ENCODE data around the gene IL12RB2. TPM values are rescaled to one million over a fixed set of nuclear protein-coding genes. Genes with fewer than 3 reads are reported as not detected.

The IL12RB2 gene
- total and polyA plus RNA-seq, 10 of the 15 experiments (the other 5 are each of a cell fraction or from before 2014, with no cell fraction given): 0.15 to 1.1 (median 0.54) TPM; not detected in 1

DNA sequence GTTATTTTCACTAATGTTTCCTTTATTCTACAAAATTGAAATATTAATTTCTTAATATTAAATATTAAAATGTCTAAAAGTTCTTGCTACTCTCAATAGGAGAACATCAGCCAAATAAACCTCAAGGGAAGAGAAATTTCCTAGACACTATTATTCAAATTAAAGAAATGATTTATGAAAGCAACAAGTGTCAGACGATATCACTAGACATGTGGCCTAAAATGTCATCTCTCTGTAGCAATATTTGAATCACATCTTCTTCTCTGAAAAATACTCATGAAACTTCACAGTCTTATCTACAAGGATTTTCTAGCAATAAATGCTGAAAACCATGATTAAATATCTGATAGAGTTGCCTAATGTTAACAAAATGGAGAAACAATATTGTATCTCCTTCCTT, 125.1 kb downstream of the IL12RB2 start (continued):
- no peak for TF ChIP-seq GABPA (IDR thresholded peaks at IDR 0.05; ENCODE audit: low read depth)
- no peak for TF ChIP-seq CBX3 (IDR thresholded peaks at IDR 0.05; ENCODE audit: borderline replicate concordance, low read depth)

DNA sequence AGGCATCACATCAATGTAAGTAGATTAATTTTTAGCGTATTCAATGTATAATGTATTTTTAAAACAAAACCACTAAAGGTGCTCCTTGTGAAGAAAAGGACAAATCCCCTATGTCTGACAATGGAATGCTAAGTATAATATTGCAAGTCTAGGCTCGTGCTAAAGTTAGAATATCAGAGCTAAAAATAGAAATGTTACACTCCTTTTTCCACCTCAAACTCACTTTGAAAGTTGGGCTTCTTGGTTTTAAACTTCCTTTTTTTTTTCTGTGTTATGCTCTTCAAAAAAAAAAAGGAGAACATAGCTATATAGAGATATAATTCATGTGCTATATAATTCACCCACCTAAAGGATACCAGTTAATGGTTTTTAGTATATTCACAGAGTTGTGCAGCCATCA, 126.2 kb downstream of the IL12RB2 start:
- peak overlapping the region; percentile 61; the same call in 1 of the 2 replicates for H2AFZ ChIP-seq (ENCODE audit: control insufficient read depth, low read depth, low read length)
- 50% methylated on average over 2 of the region's 2 CpGs for WGBS (ENCODE audit: insufficient coverage, insufficient replicate concordance, low lambda C conversion rate, missing lambda C conversion rate)
- H3K79me2 ChIP-seq (ENCODE audit: control insufficient read depth, insufficient read depth, low read length): peaks cover 14% of the 10 kb centered on the region
- no peak overlapping the region for H3K9ac ChIP-seq (ENCODE audit: control insufficient read depth, insufficient read depth, low read length)
- ATAC-seq (no peak), DNase-seq (ENCODE audit: low read depth, low spot score) (no peak), FAIRE-seq (no peak)
- in situ Hi-C loops (cut with MboI): no loop called here
- ChIA-PET CTCF (interaction anchor here (1.3 kb wide), 1 partner anchor 20 kb away, joined by 3 read pairs; no protein-coding TSS in a partner anchor), RAD21 (ENCODE audit: unreplicated experiment) (interaction anchor here (0.6 kb wide), 1 partner anchor 257 kb away, joined by 3 read pairs; no protein-coding TSS in a partner anchor), POLR2A (interaction anchor here (0.6 to 1.1 kb wide), 3 partner anchors 147 to 347 kb away, joined by 3 read pairs; no protein-coding TSS in a partner anchor), SMC1A (ENCODE audit: uncharacterized antibody, unreplicated experiment) (no interaction called here)
- peak overlapping the region; percentile 15; the same call in 1 of the 2 replicates for H3K4me2 ChIP-seq (ENCODE audit: control insufficient read depth, insufficient read depth)
- H3K36me3 ChIP-seq (ENCODE audit: control insufficient read depth in 2 of 2, insufficient read depth in 2 of 2, low read length in 1 of 2): no peaks in the 10 kb centered on the region
- H4K20me1 ChIP-seq (ENCODE audit: control insufficient read depth, insufficient read depth): no peaks in the 10 kb centered on the region
- H3K27me3 ChIP-seq (replicated peaks in 1 of 2; ENCODE audit: control insufficient read depth in 2 of 2, insufficient read depth in 2 of 2, low read length in 1 of 2): no peaks in the 10 kb centered on the region
- H3K4me1 ChIP-seq (ENCODE audit: control insufficient read depth, insufficient read depth, low read length): peaks cover 15% of the 10 kb centered on the region
- TF ChIP-seq ZNF384 (IDR thresholded peaks at IDR 0.05; ENCODE audit: borderline replicate concordance, low read depth, low read length) (peak; percentile 43; the same call in 1 of the 2 replicates), MEF2A (IDR thresholded peaks at IDR 0.05; ENCODE audit: insufficient read depth, low read depth, low read length) (peak; percentile 74)
- TF ChIP-seq, protein P1, sequence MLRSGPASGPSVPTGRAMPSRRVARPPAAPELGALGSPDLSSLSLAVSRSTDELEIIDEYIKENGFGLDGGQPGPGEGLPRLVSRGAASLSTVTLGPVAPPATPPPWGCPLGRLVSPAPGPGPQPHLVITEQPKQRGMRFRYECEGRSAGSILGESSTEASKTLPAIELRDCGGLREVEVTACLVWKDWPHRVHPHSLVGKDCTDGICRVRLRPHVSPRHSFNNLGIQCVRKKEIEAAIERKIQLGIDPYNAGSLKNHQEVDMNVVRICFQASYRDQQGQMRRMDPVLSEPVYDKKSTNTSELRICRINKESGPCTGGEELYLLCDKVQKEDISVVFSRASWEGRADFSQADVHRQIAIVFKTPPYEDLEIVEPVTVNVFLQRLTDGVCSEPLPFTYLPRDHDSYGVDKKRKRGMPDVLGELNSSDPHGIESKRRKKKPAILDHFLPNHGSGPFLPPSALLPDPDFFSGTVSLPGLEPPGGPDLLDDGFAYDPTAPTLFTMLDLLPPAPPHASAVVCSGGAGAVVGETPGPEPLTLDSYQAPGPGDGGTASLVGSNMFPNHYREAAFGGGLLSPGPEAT (IDR thresholded peaks at IDR 0.05; ENCODE audit: low read depth): no peak
- H3K4me3 ChIP-seq: no peak overlapping the region
- intact Hi-C loops (cut with micrococcal nuclease; ENCODE audit: unreplicated experiment): loop anchor here (5.0 kb wide), 2 partner anchors 253 to 328 kb away; partner anchors contain the start of gene GADD45A
- H3K27ac ChIP-seq (ENCODE audit: control insufficient read depth, insufficient read depth): no peak overlapping the region
- BruUV-seq (replicated peaks): no TSS peak
- H3K9me3 ChIP-seq (replicated peaks; ENCODE audit: control insufficient read depth, insufficient read depth, low read length): no peaks in the 10 kb centered on the region
